ENCODE results near the gene AGPAT3.

The AGPAT3 gene

DNA sequence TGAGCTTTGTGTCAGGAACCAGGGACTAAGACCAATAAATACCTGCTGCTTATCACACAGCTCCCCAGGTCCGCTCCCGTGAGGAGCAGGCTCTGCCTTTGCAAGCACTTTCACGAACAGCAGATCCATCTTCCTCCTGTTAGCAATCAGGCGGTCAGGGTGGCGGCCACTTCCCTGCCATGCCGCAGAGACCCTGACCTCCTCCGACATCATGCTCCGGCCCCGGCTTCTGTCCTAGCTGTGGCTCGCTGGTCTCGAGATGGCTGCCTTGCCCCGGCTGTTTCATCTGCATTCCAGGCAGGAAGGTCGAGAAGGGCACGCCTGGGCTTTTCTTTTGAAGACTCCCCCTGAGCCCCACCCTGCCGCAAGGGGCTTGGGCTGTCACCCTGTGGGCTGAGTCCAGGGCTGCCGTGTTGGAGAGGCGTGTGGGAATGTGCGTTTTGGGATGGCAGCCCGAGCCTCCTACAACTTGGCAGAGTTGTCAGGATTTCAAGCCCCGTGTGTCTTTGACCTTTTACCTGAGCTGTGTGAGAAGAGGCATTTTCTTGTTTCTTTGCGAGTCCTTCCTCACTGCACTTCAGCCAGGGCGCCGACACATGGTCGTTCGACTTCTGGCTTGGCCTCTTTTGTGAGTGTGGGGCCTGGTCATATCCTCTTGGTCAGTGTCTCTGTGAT is 59.5 kb downstream of the AGPAT3 start:
- TF ChIP-seq, protein P1, sequence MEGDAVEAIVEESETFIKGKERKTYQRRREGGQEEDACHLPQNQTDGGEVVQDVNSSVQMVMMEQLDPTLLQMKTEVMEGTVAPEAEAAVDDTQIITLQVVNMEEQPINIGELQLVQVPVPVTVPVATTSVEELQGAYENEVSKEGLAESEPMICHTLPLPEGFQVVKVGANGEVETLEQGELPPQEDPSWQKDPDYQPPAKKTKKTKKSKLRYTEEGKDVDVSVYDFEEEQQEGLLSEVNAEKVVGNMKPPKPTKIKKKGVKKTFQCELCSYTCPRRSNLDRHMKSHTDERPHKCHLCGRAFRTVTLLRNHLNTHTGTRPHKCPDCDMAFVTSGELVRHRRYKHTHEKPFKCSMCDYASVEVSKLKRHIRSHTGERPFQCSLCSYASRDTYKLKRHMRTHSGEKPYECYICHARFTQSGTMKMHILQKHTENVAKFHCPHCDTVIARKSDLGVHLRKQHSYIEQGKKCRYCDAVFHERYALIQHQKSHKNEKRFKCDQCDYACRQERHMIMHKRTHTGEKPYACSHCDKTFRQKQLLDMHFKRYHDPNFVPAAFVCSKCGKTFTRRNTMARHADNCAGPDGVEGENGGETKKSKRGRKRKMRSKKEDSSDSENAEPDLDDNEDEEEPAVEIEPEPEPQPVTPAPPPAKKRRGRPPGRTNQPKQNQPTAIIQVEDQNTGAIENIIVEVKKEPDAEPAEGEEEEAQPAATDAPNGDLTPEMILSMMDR (IDR thresholded peaks at IDR 0.05; ENCODE audit: borderline replicate concordance, control extremely low read depth, extremely low read depth, insufficient read depth, missing control alignments): no peak
- in situ Hi-C loops (cut with MboI; ENCODE audit: low sequenced_read_pairs, unreplicated experiment): no loop called here
- no peak for DNase-seq (ENCODE audit: low spot score)

DNA sequence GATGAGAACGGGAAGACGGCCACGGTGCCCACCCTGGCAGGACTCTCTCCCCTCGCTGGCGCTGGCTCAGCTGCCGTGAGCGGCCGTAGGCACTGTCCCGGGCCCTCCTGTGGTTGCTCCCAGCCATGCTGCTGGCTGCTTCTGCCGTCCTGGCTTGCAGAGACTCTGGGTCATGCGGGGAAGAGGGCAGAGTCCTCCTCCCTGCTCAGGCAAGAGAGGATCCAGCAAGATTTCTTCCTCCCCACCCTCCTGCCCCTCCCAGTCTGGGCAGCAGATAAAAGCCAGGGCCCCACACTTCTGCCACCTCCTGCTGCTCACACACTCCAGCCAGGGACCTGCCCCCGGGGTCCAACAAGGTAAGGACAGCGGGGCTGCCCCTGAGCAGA is 60.1 kb downstream of the AGPAT3 start:
- TF ChIP-seq, protein P1 (IDR thresholded peaks at IDR 0.05; ENCODE audit: borderline replicate concordance, control extremely low read depth, extremely low read depth, insufficient read depth, missing control alignments): no peak
- in situ Hi-C loops (cut with MboI; ENCODE audit: low sequenced_read_pairs, unreplicated experiment): no loop called here
- no peak for DNase-seq (ENCODE audit: low spot score)

DNA sequence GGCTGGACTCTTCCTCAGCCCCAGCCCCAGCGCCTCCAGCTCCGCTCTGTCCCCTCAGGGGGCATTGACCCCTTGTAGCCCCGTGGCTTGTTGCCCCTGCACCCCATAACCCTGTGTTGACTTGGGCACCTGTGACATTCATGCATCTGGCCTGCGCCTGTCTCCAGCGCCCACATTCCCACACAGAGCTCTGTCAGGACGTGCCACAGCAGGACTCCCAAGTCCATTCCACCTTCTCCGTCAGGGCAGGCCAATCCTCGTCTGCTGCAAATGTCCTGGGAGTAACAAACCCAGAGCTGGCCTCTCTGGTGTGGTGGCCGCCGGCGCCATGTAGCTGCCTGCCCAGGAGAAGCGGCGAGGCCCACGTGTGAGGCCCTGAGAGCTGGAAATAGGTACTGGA is 60.6 kb downstream of the AGPAT3 start:
- no peak for DNase-seq (ENCODE audit: low spot score)
- in situ Hi-C loops (cut with MboI; ENCODE audit: low sequenced_read_pairs, unreplicated experiment): no loop called here
- TF ChIP-seq, protein P1 (IDR thresholded peaks at IDR 0.05; ENCODE audit: borderline replicate concordance, control extremely low read depth, extremely low read depth, insufficient read depth, missing control alignments): no peak

DNA sequence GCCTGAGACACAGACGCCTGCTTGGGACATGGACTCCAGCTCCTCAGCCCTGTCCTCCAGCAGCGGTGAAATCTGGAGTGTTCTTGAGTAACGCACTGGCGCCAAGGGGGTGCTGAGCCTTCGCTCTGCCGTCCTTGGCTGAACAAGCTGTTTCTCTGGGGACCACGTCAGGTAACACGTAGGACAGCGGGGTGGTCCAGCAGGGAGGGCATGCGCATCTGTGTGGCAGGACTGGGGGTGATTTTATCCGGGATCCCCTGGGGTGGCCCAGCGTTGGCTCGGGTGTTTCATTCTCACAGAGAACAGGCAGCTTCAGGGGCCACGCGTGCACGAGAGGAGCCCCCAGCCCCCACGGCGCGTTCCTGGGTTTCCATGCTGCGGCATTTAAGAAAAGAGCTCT is 61.2 kb downstream of the AGPAT3 start:
- no peak for DNase-seq (ENCODE audit: low spot score)
- TF ChIP-seq, protein P1 (IDR thresholded peaks at IDR 0.05; ENCODE audit: borderline replicate concordance, control extremely low read depth, extremely low read depth, insufficient read depth, missing control alignments): no peak
- in situ Hi-C loops (cut with MboI; ENCODE audit: low sequenced_read_pairs, unreplicated experiment): no loop called here

DNA sequence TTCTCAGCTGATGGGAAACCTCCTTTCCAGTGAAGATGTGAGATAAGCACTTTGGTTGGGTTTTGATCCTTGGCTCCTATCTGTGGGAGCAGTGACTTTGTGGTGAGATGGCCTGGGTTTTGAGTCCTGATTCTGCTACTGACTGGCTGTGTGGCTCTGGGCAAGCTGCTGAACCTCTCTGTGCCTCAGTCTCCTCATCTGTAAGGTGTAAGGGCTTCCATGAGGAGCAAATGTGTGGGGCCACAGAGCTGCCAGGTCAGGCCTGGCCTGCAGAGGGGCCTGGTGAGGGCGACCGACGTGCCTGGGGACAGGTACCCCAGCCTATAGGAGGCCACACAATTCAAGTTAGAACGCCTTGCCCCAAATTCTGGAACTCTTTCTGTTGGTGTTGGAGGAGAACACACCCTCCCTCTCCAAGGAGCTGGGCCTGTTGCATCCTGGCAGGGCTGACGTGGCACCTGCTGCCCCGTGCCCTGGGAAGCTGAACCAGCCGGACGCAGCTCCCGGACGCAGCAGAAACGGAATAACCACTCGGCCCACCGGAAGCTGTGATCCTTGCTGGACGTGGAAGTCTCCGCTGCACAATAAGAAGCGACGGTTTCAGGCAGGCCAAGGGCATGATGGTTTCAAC is 62.7 kb downstream of the AGPAT3 start:
- DNase-seq (ENCODE audit: low spot score): no peak
- TF ChIP-seq, protein P1 (IDR thresholded peaks at IDR 0.05; ENCODE audit: borderline replicate concordance, control extremely low read depth, extremely low read depth, insufficient read depth, missing control alignments): no peak
- in situ Hi-C loops (cut with MboI; ENCODE audit: low sequenced_read_pairs, unreplicated experiment): no loop called here

DNA sequence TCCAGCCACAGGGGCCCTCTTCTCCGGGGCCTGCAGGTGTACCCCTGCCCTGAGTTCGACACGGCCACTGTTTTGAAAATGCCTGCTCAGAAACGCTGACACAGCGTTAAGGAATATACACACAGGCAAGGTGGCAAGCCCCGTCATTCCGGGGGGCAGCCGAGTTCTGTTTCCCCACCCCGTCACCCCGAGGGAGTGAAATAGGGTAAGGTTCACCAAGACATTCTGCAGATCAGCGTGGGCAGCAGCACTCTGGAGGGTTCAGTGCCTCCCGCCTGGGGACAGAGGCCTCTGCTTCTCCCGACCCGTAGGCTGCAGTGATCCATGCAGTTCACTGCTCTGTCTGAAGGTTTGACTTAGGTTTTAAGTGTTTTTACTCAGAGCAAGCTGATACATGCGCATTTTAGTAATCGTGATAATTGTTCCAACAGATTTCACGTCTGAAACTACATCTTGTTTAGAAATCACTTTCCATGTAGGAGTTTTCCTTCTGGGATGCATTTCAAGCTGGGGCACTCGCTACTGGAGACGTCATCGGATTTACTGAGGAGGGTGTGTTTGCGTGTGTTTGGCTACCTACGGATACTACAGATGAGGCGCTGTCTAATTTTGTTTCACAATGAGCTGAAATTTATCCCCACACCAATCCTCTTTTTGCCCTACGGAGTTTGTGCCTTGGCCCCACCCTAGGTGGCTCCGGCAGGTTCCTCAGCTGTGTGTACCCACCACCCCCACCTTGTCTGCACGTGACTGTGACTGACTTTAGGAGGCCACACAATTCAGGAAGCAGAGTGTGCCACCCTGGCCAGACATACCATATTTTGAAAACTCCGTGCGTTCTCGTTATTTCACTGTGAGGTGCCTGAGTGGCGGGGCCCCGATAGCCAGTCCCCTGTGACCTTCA is 63.5 kb downstream of the AGPAT3 start:
- TF ChIP-seq, protein P1 (IDR thresholded peaks at IDR 0.05; ENCODE audit: borderline replicate concordance, control extremely low read depth, extremely low read depth, insufficient read depth, missing control alignments): no peak
- in situ Hi-C loops (cut with MboI; ENCODE audit: low sequenced_read_pairs, unreplicated experiment): no loop called here
- no peak for DNase-seq (ENCODE audit: low spot score)

Measured in GM13976 (cell line).